ENCODE results near the gene NUDCD3. TPM values are rescaled to one million over a fixed set of nuclear protein-coding genes. Genes with fewer than 3 reads are reported as not detected.

Gene NUDCD3
- total RNA-seq, 1 donor from 2014 or later: 39.3 TPM

DNA sequence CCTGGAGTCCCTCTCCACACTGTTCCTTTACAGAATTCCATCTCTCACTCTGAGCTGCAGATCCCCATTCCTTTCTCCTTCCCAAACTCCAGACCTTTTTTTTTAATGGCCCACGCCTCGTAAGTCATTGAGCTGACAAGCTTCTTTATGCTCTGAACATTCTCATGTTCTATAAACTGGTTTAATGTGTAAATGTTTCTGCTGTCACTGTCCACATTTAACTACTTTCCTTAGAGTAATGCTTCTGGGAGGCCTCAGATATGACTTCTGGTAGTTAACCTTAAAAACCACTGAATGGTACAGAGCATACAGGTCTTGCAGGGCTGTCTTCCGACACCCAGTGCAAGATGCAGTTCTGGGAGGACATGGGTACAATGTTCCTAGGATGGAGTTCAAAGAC is 94.0 kb downstream of the NUDCD3 start:
- no peak overlapping the region for H3K4me3 ChIP-seq
- peaks cover 10 to 34% of the 10 kb centered on the region in 2 donors for H3K36me3 ChIP-seq
- no peaks in the 10 kb centered on the region for H3K9me3 ChIP-seq
- H3K27ac ChIP-seq: no peak overlapping the region
- no peak for DNase-seq (ENCODE audit: low spot score in 2 of 2)
- intact Hi-C loops (cut with DNase I): no loop called here
- H3K4me1 ChIP-seq: no peaks in the 10 kb centered on the region
- no peak for TF ChIP-seq CTCF (IDR thresholded peaks at IDR 0.05)
- no peaks in the 10 kb centered on the region for H3K27me3 ChIP-seq

- H3K4me1 ChIP-seq: no peaks in the 10 kb centered on the region
- H3K36me3 ChIP-seq: peaks cover 18 to 39% of the 10 kb centered on the region in 2 donors
- DNase-seq (ENCODE audit: low spot score in 2 of 2): no peak
- TF ChIP-seq CTCF (IDR thresholded peaks at IDR 0.05): no peak
- H3K9me3 ChIP-seq: no peaks in the 10 kb centered on the region
- intact Hi-C loops (cut with DNase I): no loop called here
- H3K27ac ChIP-seq: no peak overlapping the region
- no peaks in the 10 kb centered on the region for H3K27me3 ChIP-seq
- no peak overlapping the region for H3K4me3 ChIP-seq
Measured at GRCh38 chr7:44395067-44395466, 95.4 kb downstream of the NUDCD3 start.

GRCh38 chr7:44394636-44395035 is 95.8 kb downstream of the NUDCD3 start:
- no peak overlapping the region for H3K4me3 ChIP-seq
- intact Hi-C loops (cut with DNase I): no loop called here
- no peak for TF ChIP-seq CTCF (IDR thresholded peaks at IDR 0.05)
- H3K27ac ChIP-seq: no peak overlapping the region
- peaks cover 18 to 43% of the 10 kb centered on the region in 2 donors for H3K36me3 ChIP-seq
- no peaks in the 10 kb centered on the region for H3K27me3 ChIP-seq
- DNase-seq (ENCODE audit: low spot score in 2 of 2): no peak
- no peaks in the 10 kb centered on the region for H3K9me3 ChIP-seq
- no peaks in the 10 kb centered on the region for H3K4me1 ChIP-seq

DNA sequence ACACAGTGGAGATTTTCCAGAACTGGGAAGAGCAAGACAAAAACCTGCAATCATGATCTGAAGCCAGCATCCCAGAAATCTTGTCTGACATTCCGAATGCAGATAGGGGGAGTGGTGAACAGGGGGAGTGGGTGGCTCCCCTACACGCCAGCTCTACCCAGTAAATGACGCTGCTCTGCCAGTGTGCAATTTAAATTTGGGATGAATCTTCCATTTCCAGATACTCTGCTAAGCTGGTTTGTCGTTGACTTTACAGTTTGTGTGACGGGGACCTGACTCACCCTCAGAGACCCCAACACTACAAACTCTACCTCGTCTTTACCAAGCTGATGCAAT is 96.4 kb downstream of the NUDCD3 start:
- no peaks in the 10 kb centered on the region for H3K4me1 ChIP-seq
- no peaks in the 10 kb centered on the region for H3K9me3 ChIP-seq
- intact Hi-C loops (cut with DNase I): no loop called here
- peaks cover 20 to 48% of the 10 kb centered on the region in 2 donors for H3K36me3 ChIP-seq
- no peak overlapping the region for H3K4me3 ChIP-seq
- H3K27ac ChIP-seq: no peak overlapping the region
- no peak for DNase-seq (ENCODE audit: low spot score in 2 of 2)
- no peaks in the 10 kb centered on the region for H3K27me3 ChIP-seq
- no peak for TF ChIP-seq CTCF (IDR thresholded peaks at IDR 0.05)

- Histone ChIP-seq H3K9me3 (no peaks in the 10 kb centered on the region), H3K36me3 (peaks cover 22 to 54% of the 10 kb centered on the region in 2 donors), H3K27me3 (no peaks in the 10 kb centered on the region), H3K4me3 (no peak overlapping the region), H3K27ac (no peak overlapping the region), H3K4me1 (no peaks in the 10 kb centered on the region)
- intact Hi-C loops (cut with DNase I): no loop called here
- TF ChIP-seq CTCF (IDR thresholded peaks at IDR 0.05): no peak
- DNase-seq (ENCODE audit: low spot score in 2 of 2): no peak
Measured at GRCh38 chr7:44393238-44394111, 97.0 kb downstream of the NUDCD3 start.

Measured in ascending aorta (tissue), 2 donors.